Activated naive CD8-positive, alpha-beta T cell treated with anti-CD3 and anti-CD28 coated beads, Interleukin-2, amount 10 ng/mL, durations not matched to agents 7 days and 5 days (primary cell): ENCODE measurements around the gene CCL25. TPM values are rescaled to one million over a fixed set of nuclear protein-coding genes. Genes with fewer than 3 reads are reported as not detected.
"Not testable (repeated sequence)": the region's sequence is repeated elsewhere in the genome, so short reads cannot be mapped to it uniquely, and the experiment has no call there.

Experiments used
- ATAC-seq: fragments of 150-1000 bp; cut with Tn5 transposase; one replicate; pipeline ENCODE4 v1.10.0; 2021; ENCODE audit warnings: low read depth, moderate library complexity
- POLR2A ChIA-PET: fragments of 350-600 bp; sonication (Branson Sonifier 250); formaldehyde crosslinking; loops from one replicate; lab custom pipeline; 2021; ENCODE audit warnings: antibody characterized with exemption; lab: Charles Lee
- DNase-seq: peaks from one replicate; pipeline ENCODE4 v3.0.0; 2021
- H3K27ac Mint-ChIP-seq: one replicate; pipeline ENCODE4 v1.8.0; 2022; ENCODE audit warnings: mild to moderate bottlenecking, mixed read lengths
- H3K27me3 Mint-ChIP-seq: one replicate; pipeline ENCODE4 v1.8.0; 2022; ENCODE audit warnings: mild to moderate bottlenecking, moderate library complexity, mixed read lengths
- H3K36me3 Mint-ChIP-seq: one replicate; pipeline ENCODE4 v1.8.0; 2021; ENCODE audit warnings: mild to moderate bottlenecking, mixed read lengths
- H3K4me1 Mint-ChIP-seq: one replicate; pipeline ENCODE4 v1.8.0; 2021; ENCODE audit warnings: mixed read lengths
- H3K4me3 Mint-ChIP-seq: one replicate; pipeline ENCODE4 v1.8.0; 2022; ENCODE audit warnings: mild to moderate bottlenecking, moderate library complexity, mixed read lengths
- H3K9me3 Mint-ChIP-seq: one replicate; pipeline ENCODE4 v1.8.0; 2021; ENCODE audit warnings: mixed read lengths
- total RNA-seq, 2 experiments: library from RNA; stranded (reverse); gene quantifications; one replicate each; pipeline ENCODE4 v1.2.3, GENCODE V29; 2021

CCL25 gene
- total RNA-seq, 2 experiments from 2014 or later = 15.9 to 19.0 TPM

DNA sequence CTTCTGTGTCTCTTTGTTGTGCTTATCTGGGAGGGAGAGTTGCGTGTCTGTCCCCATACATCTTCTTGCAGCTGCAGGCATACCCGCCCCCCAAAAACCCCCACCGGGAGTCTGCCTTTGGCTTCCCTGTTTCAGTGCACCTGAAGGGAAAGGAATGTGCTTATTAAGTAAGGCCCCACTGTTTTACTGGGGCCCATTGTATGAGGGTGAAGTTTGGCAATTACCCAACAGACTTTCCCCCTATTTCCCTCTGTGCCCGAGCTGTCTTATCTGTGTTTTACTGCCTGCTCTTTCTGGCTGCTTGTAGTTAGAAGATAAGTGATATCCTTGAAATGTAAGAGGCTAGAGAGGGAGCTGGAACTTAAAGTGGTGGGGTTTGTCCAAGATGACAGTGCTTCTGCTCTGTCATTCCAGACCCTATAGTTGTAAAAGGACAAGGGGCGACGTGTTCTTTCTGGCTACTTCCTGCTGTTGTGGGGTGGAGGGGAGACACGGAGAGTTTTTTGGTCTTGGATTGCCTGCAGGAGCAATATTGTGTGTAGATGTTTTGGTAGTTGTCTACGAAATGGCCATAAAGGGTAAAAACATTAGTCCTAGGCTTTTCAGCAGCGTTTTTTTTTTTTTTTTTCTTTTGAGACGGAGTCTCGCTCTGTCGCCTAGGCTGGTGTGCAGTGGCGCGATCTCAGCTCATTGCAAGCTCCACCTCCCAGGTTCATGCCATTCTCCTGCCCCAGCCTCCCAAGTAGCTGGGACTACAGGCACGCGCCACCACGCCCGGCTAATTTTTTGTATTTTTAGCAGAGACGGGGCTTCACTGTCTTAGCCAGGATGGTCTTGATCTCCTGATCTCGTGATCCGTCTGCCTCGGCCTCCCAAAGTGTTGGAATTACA is 19.0 kb upstream of the CCL25 start:
- H3K4me1 Mint-ChIP-seq, H3K27ac Mint-ChIP-seq, H3K27me3 Mint-ChIP-seq, H3K36me3 Mint-ChIP-seq, H3K4me3 Mint-ChIP-seq, DNase-seq, H3K9me3 Mint-ChIP-seq, ATAC-seq: not testable (repeated sequence)
- POLR2A ChIA-PET = interaction anchor here (0.6 kb wide), 1 partner anchor 194 kb away, joined by 4 read pairs; no protein-coding TSS in a partner anchor

DNA sequence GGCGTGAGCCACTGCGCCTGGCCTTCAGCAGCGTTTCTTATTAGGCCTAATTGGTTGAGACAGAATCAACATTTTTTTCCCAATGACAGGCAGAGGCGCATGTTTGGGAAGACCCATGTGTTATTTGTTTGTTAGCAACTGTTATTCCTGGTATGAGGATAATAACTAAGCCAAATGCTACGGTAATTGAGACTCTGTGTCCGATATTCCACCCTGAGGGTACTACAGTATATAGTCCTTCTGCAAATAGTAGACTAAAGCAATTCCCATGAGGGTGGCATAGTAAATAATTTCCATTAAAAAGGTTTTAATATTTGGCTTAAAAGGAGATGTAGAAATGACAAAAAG is 18.4 kb upstream of the CCL25 start:
- H3K36me3 Mint-ChIP-seq = no peaks in the 10 kb centered on the region
- DNase-seq (no peak), ATAC-seq (no peak)
- H3K27me3 Mint-ChIP-seq = peaks cover 10% of the 10 kb centered on the region
- H3K9me3 Mint-ChIP-seq = no peaks in the 10 kb centered on the region
- H3K4me3 Mint-ChIP-seq = no peak overlapping the region
- POLR2A ChIA-PET = interaction anchor here (0.6 kb wide), 1 partner anchor 193 kb away, joined by 4 read pairs; no protein-coding TSS in a partner anchor
- peaks cover 2% of the 10 kb centered on the region for H3K4me1 Mint-ChIP-seq
- no peak overlapping the region for H3K27ac Mint-ChIP-seq

DNA sequence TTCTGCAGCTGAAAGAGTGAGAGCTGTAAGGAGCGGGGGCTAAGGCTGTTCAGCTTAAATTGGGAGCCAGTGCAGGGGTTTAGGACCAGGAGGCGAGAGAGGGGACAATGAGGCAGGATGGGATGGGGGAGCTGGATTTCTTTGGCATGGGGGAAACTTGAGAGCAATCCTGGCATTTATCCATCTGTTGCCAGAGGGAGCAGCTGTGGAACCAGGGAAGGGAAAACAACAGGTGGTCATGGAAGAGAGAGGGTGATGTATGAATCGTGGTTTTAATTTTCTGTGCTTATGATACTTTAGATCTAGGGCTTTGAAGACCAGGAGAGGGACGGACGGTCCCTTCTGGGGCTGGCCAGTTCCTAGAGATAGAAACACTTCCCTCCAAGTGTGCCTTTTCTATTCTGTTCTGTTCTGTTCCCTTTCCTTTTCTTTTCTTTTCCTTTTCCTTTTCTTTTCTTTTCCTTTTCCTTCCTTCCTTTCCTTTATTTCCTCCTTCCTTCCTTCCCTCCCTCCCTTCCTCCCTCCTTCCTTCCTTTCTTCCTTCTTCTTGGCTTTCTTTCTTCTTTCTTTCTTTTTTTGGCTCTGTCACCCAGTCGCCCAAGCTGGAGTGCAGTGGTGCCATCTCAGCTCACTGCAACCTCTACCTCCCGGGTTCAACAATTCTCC is 16.0 kb upstream of the CCL25 start:
- Mint-ChIP-seq H3K36me3 (no peaks in the 10 kb centered on the region), H3K4me3 (no peak overlapping the region), H3K27me3 (peaks cover 10% of the 10 kb centered on the region), H3K9me3 (no peaks in the 10 kb centered on the region), H3K4me1 (peaks cover 2% of the 10 kb centered on the region), H3K27ac (no peak overlapping the region)
- POLR2A ChIA-PET = no interaction called here
- ATAC-seq (no peak), DNase-seq (no peak)

DNA sequence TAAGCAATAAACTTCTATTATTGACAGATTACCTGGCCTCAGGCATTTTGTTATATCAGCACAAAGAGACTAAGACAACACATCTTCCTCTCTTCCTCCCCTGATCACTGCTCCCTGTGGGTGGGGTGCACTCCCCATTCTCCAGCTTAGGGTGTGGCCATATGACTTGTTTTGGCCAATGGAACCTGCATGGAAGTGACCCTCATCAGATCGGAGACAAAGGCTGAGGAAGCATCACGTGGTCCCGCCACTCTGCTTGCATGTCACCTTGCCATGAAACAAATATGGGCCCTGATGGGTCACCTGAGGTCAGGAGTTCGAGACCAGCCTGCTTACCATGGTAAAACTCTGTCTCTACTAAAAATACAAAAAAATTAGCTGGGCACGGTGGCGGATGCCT is 13.7 kb upstream of the CCL25 start:
- ATAC-seq (no peak), DNase-seq (no peak)
- Mint-ChIP-seq H3K4me3 (no peak overlapping the region), H3K27me3 (peaks cover 7% of the 10 kb centered on the region), H3K9me3 (no peaks in the 10 kb centered on the region), H3K36me3 (no peaks in the 10 kb centered on the region), H3K27ac (no peak overlapping the region), H3K4me1 (peaks cover 2% of the 10 kb centered on the region)
- POLR2A ChIA-PET = interaction anchor here (1.2 kb wide), 1 partner anchor 18 kb away, joined by 3 read pairs; no protein-coding TSS in a partner anchor

DNA sequence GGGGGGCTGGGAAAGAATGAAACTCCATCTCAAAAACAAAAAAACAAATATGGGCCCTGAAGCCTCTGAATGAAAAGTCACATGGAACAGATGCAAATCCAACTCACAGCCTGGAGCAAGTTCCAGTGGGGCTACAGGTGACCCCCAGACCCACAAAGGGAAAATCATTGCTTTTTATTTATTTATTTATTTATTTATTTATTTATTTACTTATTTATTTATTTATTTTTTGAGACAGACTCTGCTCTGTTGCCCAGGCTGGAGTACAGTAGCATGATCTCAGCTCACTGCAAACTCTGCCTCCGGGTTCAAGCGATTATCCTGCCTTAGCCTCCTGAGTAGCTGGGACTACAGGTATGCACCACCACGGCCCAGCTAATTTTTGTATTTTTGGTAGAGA is 13.3 kb upstream of the CCL25 start:
- no peak for ATAC-seq
- Mint-ChIP-seq H3K4me1 (peaks cover 2% of the 10 kb centered on the region), H3K27me3 (peaks cover 7% of the 10 kb centered on the region), H3K27ac (no peak overlapping the region), H3K36me3 (no peaks in the 10 kb centered on the region), H3K4me3 (no peak overlapping the region), H3K9me3 (no peaks in the 10 kb centered on the region)
- DNase-seq = no peak
- POLR2A ChIA-PET = no interaction called here

DNA sequence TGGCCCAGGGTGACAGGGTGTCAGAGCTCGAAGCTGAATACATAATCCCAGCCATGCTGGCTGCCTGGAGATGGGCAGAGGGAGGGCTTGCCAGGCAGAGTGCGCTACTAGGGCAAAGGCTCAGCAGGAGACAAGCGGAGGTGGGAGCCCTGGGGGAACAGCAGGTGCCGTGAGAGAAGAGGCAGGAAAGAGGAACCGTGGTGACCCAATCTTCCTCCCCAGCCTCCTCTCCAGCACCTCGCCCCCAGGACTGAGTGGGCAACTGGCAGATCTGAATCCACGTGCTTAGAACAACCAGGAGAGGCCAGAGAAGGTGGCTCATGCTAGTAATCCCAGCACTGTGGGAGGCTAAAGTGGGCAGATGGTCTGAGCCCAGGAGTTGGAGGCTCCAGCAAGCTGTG is 11.0 kb upstream of the CCL25 start:
- DNase-seq (no peak), ATAC-seq (no peak)
- Mint-ChIP-seq H3K36me3 (no peaks in the 10 kb centered on the region), H3K9me3 (no peaks in the 10 kb centered on the region), H3K27me3 (peaks cover 5% of the 10 kb centered on the region), H3K4me3 (no peak overlapping the region), H3K27ac (no peak overlapping the region), H3K4me1 (peaks cover 2% of the 10 kb centered on the region)
- POLR2A ChIA-PET = interaction anchor here (0.7 kb wide), 1 partner anchor 46 kb away, joined by 3 read pairs; no protein-coding TSS in a partner anchor

DNA sequence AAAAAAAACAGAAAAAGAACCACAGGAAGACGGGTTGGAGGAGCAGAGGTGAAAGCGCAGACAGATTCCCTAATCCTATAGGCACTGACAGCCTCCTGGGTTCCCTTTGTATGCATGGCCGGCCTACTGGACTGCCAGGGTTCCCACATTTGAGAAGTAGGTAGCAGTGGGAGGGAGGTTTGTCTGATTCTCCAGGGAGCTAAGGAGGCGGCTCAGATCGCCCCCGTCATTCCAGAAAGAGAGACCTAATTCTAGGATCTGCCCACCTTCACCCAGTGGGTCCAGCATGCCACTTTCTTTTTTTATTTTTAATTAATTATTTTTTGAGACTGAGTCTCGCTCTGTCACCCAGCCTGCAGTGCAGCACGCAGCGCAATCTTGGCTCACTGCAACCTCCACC is 9.7 kb upstream of the CCL25 start:
- H3K4me1 Mint-ChIP-seq = peaks cover 6% of the 10 kb centered on the region
- no peak overlapping the region for H3K4me3 Mint-ChIP-seq
- no peak overlapping the region for H3K27ac Mint-ChIP-seq
- POLR2A ChIA-PET = no interaction called here
- H3K27me3 Mint-ChIP-seq = peaks cover 3% of the 10 kb centered on the region
- no peaks in the 10 kb centered on the region for H3K9me3 Mint-ChIP-seq
- no peaks in the 10 kb centered on the region for H3K36me3 Mint-ChIP-seq
- ATAC-seq (no peak), DNase-seq (no peak)

DNA sequence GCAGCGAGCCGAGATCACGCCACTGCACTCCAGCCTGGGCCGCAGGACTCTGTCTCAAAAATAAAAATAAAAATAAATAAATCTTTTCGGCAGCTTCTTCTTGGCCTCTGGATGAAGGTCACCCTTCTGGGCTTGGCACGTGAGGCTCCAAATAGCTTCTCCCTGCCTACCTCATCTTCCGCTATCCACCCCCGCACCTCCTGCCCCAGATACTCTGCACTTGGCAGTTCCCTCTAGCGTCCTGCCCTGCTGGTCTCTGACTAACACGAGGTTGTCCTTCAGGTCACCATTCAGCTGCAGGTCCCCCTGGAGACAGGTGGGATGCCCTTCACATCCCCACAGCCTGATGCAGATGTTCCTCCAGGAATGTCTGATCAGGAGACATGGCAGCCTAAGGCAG is 8.5 kb upstream of the CCL25 start:
- no peak overlapping the region for H3K27ac Mint-ChIP-seq
- H3K4me3 Mint-ChIP-seq = no peak overlapping the region
- no peaks in the 10 kb centered on the region for H3K36me3 Mint-ChIP-seq
- peaks cover 6% of the 10 kb centered on the region for H3K4me1 Mint-ChIP-seq
- no peak for ATAC-seq
- H3K27me3 Mint-ChIP-seq = peaks cover 5% of the 10 kb centered on the region
- DNase-seq = no peak
- POLR2A ChIA-PET = no interaction called here
- no peaks in the 10 kb centered on the region for H3K9me3 Mint-ChIP-seq

DNA sequence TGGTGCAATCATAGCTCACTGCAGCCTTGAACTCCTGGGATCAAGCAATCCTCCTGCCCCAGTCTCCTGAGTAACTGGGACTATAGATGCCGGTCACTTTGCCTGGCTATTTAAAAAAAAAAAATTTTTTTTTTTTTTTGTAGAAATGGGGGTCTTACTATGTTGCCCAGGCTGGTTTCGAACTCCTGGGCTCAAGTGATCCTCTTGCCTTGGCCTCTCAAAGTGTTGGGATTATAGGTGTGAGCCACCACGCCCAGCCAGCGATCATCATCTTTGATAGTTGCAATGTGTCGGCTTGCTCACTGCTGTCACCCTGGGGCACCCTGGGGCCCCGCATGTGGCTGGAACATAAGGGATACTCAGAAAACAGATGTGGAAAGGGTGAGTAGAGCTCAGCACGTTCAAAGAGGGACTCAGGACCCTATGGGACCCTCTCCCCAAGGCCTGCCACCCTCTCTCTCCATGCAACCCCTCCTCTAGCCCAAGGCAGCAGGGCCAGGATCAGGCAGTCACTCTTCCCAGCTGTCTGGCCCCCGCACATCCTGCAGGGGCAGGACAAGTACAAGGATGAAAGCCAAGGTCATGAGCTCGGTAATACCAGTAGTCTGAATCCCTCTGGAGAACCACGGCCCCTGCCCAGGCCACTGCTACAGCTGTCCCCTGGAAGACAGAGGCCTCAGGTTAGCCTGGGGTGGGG is 6.5 kb upstream of the CCL25 start:
- H3K27ac Mint-ChIP-seq = no peak overlapping the region
- H3K36me3 Mint-ChIP-seq = no peaks in the 10 kb centered on the region
- ATAC-seq (no peak), DNase-seq (no peak)
- no peaks in the 10 kb centered on the region for H3K9me3 Mint-ChIP-seq
- peaks cover 7% of the 10 kb centered on the region for H3K4me1 Mint-ChIP-seq
- no peak overlapping the region for H3K4me3 Mint-ChIP-seq
- H3K27me3 Mint-ChIP-seq = peaks cover 9% of the 10 kb centered on the region
- POLR2A ChIA-PET = no interaction called here

DNA sequence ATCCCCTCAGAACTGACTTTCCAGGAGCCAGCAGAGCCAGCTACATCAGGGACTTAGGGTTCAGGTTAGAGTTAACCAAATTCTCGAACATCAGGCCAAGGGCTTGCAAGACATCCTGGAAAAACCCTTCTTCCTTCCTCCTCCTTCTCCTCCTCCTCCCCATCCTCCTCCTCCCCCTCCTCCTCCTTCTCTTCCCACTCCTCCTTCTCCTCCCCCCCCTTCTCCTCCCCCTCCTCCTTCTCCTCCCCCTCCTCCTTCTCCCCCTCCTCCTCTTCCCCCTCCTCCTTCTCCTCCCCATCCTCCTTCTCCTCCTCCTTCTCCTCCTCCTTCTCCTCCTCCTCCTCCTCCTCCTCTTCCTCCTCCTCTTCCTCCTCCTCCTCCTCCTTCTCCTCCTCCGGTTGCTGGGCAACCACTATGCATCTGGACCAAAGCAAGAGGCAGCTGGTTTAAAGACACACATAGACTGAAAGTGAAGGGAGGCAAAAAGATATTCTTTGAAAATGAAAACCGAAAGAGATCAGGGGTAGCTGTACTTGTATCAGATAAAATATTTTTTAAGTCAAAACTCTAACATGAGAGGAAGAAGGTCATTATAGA is 5.9 kb upstream of the CCL25 start:
- POLR2A ChIA-PET = interaction anchor here (0.6 to 0.7 kb wide), 2 partner anchors 13 to 22 kb away, joined by 4 read pairs; no protein-coding TSS in a partner anchor
- Mint-ChIP-seq H3K27me3 (peaks cover 9% of the 10 kb centered on the region), H3K4me1 (peaks cover 8% of the 10 kb centered on the region), H3K27ac (peak overlapping the region; percentile 21), H3K36me3 (no peaks in the 10 kb centered on the region), H3K9me3 (no peaks in the 10 kb centered on the region), H3K4me3 (no peak overlapping the region)
- ATAC-seq (no peak), DNase-seq (no peak)

DNA sequence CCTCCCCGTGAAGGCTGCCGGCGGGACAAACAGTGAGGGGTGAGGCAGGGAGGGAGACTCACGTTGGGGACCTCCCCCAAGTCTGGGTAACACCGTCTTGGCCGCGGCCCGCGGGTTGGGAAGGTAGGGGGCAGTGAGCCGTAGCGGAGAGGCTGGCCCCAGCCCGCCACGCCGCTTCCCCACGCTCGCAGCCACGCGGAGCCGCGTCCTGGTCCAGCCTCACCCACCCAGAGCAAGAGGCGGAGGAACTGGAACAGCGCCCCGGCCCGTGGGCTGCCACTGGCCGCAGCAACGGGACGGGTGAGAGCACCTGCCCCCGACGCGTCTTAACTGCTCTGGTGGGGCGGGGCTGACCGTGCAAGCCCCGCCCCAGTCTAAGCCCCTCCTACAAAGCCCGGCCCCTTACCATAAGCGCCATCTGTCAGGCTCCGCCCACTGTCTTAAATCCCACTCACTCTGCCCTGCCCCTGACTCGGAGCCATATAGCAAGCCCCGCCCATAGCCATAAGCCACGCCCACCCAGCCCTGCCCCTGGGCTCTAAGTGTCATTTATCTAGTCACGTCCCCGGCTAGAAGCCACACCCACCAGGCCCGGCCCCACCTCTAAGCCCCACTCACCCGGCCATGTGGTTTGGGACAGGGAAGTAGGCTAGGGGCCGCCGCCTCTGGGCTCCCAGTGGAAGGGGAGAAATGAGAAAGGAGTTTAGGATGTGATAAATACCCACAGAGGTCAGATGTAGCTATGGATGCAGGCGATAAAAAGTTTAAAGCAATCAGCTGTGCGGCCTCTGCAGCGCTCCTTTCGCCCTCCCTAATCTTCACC is 2.1 kb upstream of the CCL25 start:
- Mint-ChIP-seq H3K9me3 (no peaks in the 10 kb centered on the region), H3K27me3 (peaks cover 6% of the 10 kb centered on the region), H3K4me3 (peak overlapping the region; percentile 72), H3K4me1 (peaks cover 25% of the 10 kb centered on the region), H3K36me3 (no peaks in the 10 kb centered on the region), H3K27ac (peak overlapping the region; percentile 86)
- peak; percentile 85 for ATAC-seq
- peak; percentile 94 for DNase-seq
- POLR2A ChIA-PET = no interaction called here

DNA sequence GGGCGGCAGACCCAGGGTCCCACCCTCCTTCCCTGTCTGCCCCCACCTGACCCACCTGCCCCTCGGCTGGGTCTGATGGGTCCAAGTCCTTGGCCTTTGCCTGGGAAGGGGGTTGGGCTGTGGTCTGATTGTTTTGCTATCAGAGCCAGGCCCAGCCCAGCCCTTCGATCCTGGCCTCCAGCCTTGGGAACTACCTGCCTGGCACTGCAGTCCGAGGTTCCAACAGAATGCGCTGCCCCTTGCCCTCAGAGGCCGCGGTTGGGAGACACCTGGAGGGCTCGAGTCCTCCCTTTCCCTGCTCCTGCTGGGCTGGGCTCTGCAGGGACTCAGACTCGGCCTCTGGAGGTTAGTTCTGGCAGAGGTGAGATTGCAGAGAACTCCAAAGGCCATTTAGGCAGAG is 1.6 kb downstream of the CCL25 start:
- POLR2A ChIA-PET = interaction anchor here (0.9 to 1.2 kb wide), 3 partner anchors 12 to 78 kb away, joined by 3 to 4 read pairs (median 3); partner anchors contain the start of gene ELAVL1
- H3K9me3 Mint-ChIP-seq = no peaks in the 10 kb centered on the region
- H3K27ac Mint-ChIP-seq = no peak overlapping the region
- H3K4me3 Mint-ChIP-seq = no peak overlapping the region
- no peak for ATAC-seq
- peaks cover 4% of the 10 kb centered on the region for H3K27me3 Mint-ChIP-seq
- H3K36me3 Mint-ChIP-seq = no peaks in the 10 kb centered on the region
- H3K4me1 Mint-ChIP-seq = peaks cover 19% of the 10 kb centered on the region
- no peak for DNase-seq
